Calu3 (cell line): ENCODE data around the gene NOP9. TPM values are rescaled to one million over a fixed set of nuclear protein-coding genes. Genes with fewer than 3 reads are reported as not detected.

Source experiments
- BruUV-seq: library from RNA; stranded (reverse); fragments of 400-500 nt; replicated peaks from 2 replicates; lab custom pipeline; 2021; lab: Mats Ljungman, UMichigan
- CTCF ChIA-PET: fragments of 300-600 bp; sonication (Branson Sonifier 250); formaldehyde crosslinking; loops from one replicate; lab custom pipeline; 2022; ENCODE audit warnings: antibody characterized with exemption; lab: Charles Lee
- DNase-seq: peaks from one replicate; pipeline ENCODE4 v3.0.0; 2022
- H3K27ac Mint-ChIP-seq: one replicate; pipeline ENCODE4 v1.8.0; 2022; ENCODE audit warnings: mixed read lengths; ENCODE audit not compliant: unreplicated experiment
- H3K27me3 Mint-ChIP-seq: one replicate; pipeline ENCODE4 v1.8.0; 2022; ENCODE audit warnings: mixed read lengths; ENCODE audit not compliant: unreplicated experiment
- H3K36me3 Mint-ChIP-seq: one replicate; pipeline ENCODE4 v1.8.0; 2022; ENCODE audit warnings: mild to moderate bottlenecking, moderate library complexity, mixed read lengths; ENCODE audit not compliant: insufficient read depth, unreplicated experiment
- H3K4me1 Mint-ChIP-seq: one replicate; pipeline ENCODE4 v1.8.0; 2022; ENCODE audit warnings: mild to moderate bottlenecking, low read depth, mixed read lengths; ENCODE audit not compliant: unreplicated experiment
- H3K4me3 Mint-ChIP-seq: one replicate; pipeline ENCODE4 v1.8.0; 2022; ENCODE audit warnings: mild to moderate bottlenecking, low read depth, moderate library complexity, mixed read lengths; ENCODE audit not compliant: unreplicated experiment
- H3K9me3 Mint-ChIP-seq: one replicate; pipeline ENCODE4 v1.8.0; 2022; ENCODE audit warnings: low read depth, mixed read lengths; ENCODE audit not compliant: unreplicated experiment
- CTCF ChIP-seq: fragments of 200-600 bp; IDR thresholded peaks from one replicate; pipeline ENCODE4 v1.8.0; 2022; ENCODE audit warnings: antibody characterized with exemption; ENCODE audit not compliant: unreplicated experiment
- intact Hi-C: fragments of 100-400 bp; cut with micrococcal nuclease; formaldehyde crosslinking; loops from one replicate; pipeline ENCODE4 v1.10.0; 2022; ENCODE audit not compliant: unreplicated experiment
- total RNA-seq: library from RNA; stranded (reverse); gene quantifications from 2 replicates; pipeline ENCODE4 v1.2.3, GENCODE V29; 2022

The NOP9 gene
- total RNA-seq, 1 experiment from 2014 or later, result 35.9 TPM

- Mint-ChIP-seq H3K4me3 (no peak overlapping the region), H3K27me3 (no peaks in the 10 kb centered on the region), H3K9me3 (no peaks in the 10 kb centered on the region), H3K36me3 (no peaks in the 10 kb centered on the region), H3K4me1 (peaks cover 7% of the 10 kb centered on the region), H3K27ac (no peak overlapping the region)
- TF ChIP-seq CTCF, result no peak
- no peak for DNase-seq
- no TSS peak for BruUV-seq
- intact Hi-C loops, result no loop called here
- CTCF ChIA-PET, result interaction anchor here (0.7 kb wide), 1 partner anchor 44 kb away, joined by 4 read pairs; no protein-coding TSS in a partner anchor
Measured at GRCh38 chr14:24252289-24253124, 47.1 kb upstream of the NOP9 start.

GRCh38 chr14:24253936-24254335 lies 45.7 kb upstream of the NOP9 start:
- BruUV-seq, result no TSS peak
- no peak for TF ChIP-seq CTCF
- Mint-ChIP-seq H3K4me1 (peaks cover 7% of the 10 kb centered on the region), H3K36me3 (no peaks in the 10 kb centered on the region), H3K4me3 (no peak overlapping the region), H3K9me3 (no peaks in the 10 kb centered on the region), H3K27me3 (no peaks in the 10 kb centered on the region), H3K27ac (no peak overlapping the region)
- intact Hi-C loops, result no loop called here
- CTCF ChIA-PET, result no interaction called here
- DNase-seq, result no peak

- H3K4me1 Mint-ChIP-seq, result peaks cover 7% of the 10 kb centered on the region
- H3K4me3 Mint-ChIP-seq, result no peak overlapping the region
- TF ChIP-seq CTCF, result no peak
- no peak overlapping the region for H3K27ac Mint-ChIP-seq
- no peak for DNase-seq
- no peaks in the 10 kb centered on the region for H3K36me3 Mint-ChIP-seq
- intact Hi-C loops, result no loop called here
- BruUV-seq, result no TSS peak
- no peaks in the 10 kb centered on the region for H3K9me3 Mint-ChIP-seq
- CTCF ChIA-PET, result no interaction called here
- H3K27me3 Mint-ChIP-seq, result no peaks in the 10 kb centered on the region
Measured at GRCh38 chr14:24254630-24255392, 44.8 kb upstream of the NOP9 start.

GRCh38 chr14:24255438-24255837 lies 44.2 kb upstream of the NOP9 start:
- Mint-ChIP-seq H3K4me1 (peaks cover 7% of the 10 kb centered on the region), H3K4me3 (no peak overlapping the region), H3K27ac (no peak overlapping the region), H3K36me3 (no peaks in the 10 kb centered on the region), H3K27me3 (no peaks in the 10 kb centered on the region), H3K9me3 (no peaks in the 10 kb centered on the region)
- no peak for DNase-seq
- intact Hi-C loops, result no loop called here
- TF ChIP-seq CTCF, result no peak
- no TSS peak for BruUV-seq
- CTCF ChIA-PET, result no interaction called here
